Muscle of arm (tissue), 12 donors: ENCODE data around the gene ROR2. TPM values are rescaled to one million over a fixed set of nuclear protein-coding genes. Genes with fewer than 3 reads are reported as not detected.
A peak's percentile ranks its signal among the peaks of the same experiment; 100 is the strongest.
"Not testable (repeated sequence)": the region's sequence is repeated elsewhere in the genome, so short reads cannot be mapped to it uniquely, and the experiment has no call there.

Experiments used
- DNase-seq: peaks from one replicate; pipeline ENCODE4 v3.0.0-alpha.2; 2013
- polyA plus RNA-seq, 12 donors: library from polyadenylated mRNA; unstranded; fragments of 120-200 nt; gene quantifications; one replicate each; pipeline ENCODE4 v1.2.1, GENCODE V29; 2013; ENCODE audit not compliant: insufficient read length in 12 of 12

The ROR2 gene
- polyA plus RNA-seq, 12 donors = 1.7 to 13.4 (median 3.2) TPM; not detected in 1

GRCh38 chr9:91634832-91635231 lies 315.2 kb downstream of the ROR2 start:
- not testable (repeated sequence) for DNase-seq

- no peak for DNase-seq
Observed at GRCh38 chr9:91629718-91630117, 320.3 kb downstream of the ROR2 start.

DNA sequence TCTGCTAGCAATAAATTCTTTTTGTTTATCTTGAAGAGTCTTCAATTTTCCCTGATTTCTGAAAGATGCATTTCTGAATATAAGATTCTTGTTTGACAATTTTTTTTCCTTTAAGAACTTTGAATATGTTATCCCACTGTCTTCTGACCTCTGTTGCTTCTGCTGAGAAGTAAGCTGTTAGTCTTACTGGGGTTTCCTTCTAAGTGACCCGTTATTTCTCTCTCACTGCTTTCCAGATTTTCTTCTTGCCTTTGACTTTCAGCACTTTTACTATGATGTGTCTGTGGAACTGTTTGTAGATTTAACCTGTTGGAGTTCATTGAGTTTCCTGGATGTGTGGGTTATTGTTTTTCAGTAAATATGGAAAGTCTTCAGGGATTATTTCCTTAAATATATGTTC lies 321.1 kb downstream of the ROR2 start:
- no peak for DNase-seq

GRCh38 chr9:91625331-91625730 lies 324.7 kb downstream of the ROR2 start:
- peak; percentile 30 for DNase-seq

- no peak for DNase-seq
Observed at GRCh38 chr9:91623004-91623403, 327.0 kb downstream of the ROR2 start.

- not testable (repeated sequence) for DNase-seq
Observed at GRCh38 chr9:91622121-91622520, 327.9 kb downstream of the ROR2 start.

DNA sequence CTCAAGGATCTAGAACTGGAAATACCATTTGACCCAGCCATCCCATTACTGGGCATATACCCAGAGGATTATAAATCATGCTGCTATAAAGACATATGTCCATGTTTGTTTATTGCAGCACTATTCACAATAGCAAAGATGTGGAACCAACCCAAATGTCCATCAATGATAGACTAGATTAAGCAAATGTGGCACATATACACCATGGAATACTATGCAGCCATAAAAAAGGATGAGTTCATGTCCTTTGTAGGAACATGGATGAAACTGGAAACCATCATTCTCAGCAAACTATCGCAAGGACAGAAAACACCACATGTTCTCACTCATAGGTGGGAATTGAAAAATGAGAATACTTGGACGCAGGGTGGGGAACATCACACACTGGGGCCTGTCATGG lies 336.0 kb downstream of the ROR2 start:
- DNase-seq = not testable (repeated sequence)

DNA sequence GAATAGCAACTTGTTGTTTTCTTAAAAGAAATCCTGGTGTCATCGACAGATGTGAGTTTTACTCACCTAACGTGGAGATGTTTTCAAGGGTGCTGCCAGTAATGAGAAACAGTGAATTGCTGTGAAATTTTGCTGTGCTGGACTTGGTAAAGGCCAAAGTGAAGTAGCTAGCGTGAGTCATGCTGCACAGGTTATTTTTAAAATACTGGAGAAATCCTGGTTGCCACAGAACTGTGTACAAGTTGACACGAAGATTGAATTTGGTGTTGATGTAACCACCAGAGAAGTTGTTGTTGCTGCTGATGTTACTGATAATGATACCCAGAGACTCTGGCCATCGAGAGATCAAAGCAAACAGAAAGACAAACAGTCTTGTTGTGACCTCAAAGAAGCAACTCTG lies 338.4 kb downstream of the ROR2 start:
- DNase-seq = no peak

DNA sequence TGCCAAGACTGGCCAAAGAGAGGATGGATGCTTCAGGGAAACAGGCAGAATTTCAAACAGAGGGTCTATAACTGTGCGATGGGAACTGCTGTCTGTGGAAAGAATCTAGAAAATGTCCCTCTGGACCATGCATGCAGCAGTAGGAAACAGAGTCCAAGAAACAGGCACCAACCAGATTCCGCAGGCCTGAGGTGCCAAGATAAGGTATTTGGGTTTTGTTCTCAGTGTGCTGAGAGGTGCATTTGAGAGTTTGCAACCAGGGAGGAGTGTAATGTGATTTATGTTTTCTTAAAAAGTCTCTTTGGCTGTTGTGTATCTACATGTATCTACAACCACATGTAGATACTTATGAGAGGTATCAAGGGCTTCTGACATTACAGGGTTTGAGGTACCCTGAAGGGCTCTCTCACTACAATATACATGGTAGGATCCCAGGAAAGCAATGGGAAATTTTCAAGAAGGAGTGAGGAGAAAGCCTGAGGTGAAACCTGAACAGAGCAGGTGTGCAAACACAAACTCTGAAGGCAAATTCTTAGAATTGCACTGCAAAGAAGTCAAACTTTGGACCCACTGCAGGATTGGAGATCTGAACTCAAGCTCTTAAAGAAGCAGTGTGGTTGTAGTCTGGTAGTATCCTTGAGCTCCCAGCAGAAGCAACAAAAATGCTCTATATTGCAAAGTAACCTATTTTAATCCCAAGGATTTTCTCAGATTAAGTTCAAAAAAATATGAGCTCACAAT lies 343.6 kb downstream of the ROR2 start:
- DNase-seq = no peak

GRCh38 chr9:91604451-91605179 lies 345.4 kb downstream of the ROR2 start:
- DNase-seq = no peak

DNA sequence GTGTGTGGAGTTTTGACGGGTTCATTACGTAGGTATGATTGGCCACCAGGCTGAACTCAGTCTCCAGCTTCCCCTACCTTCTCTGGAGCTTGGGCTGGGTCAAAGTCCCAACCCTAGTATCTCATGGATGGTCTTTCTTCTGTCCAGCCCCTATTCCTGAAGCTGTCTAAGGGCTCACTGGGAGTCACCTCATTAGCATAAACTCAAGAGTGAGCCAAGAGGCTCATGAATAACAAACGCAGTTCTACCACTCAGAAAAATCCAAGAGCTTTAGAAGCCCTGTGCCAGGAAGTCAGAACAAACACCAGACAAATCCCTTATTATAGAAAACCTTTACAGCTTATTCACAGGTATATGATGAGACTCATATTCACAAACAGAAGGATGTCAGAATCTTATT lies 346.1 kb downstream of the ROR2 start:
- no peak for DNase-seq

DNA sequence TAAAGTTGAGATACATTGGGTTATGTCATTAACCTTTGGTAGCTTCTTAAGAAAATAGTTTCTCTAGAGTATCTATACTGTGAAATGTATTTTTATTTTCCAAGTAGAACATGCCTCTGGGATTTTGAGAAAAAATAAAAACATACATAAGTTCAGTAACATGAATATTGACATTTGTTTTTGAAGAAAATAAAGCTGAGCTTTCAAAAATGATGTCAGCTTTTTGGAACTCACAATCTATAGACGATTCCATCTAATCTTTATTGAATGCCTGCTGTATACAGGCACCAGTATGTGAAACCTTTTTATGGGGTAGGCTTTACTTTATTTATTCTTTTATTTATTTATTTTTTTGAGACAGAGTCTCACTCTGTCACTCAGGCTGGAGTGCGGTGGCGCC lies 350.5 kb downstream of the ROR2 start:
- DNase-seq = no peak

DNA sequence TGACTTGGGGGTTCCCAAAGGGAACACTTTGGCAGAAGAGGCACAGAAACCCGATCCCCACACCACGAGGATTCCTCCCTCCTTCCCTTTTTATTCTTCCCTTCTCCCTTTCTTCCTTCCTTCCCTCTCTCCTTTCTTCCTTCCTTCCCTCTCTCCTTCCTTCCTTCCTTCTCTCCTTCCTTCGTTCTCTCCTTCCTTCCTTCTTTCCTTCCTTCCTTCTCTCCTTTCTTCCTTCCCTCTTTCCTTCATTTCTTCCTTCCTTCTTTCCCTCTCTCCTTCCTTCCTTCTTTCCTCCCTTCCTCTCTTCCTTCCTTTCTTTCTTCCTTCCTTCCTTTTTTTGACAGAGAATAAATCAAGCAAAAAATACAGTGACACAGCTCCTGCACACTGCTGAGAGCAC lies 358.4 kb downstream of the ROR2 start:
- no peak for DNase-seq

- peak; percentile 34 for DNase-seq
Observed at GRCh38 chr9:91589101-91589553, 360.9 kb downstream of the ROR2 start.

GRCh38 chr9:91586282-91586681 lies 363.7 kb downstream of the ROR2 start:
- DNase-seq = no peak

GRCh38 chr9:91583966-91584365 lies 366.1 kb downstream of the ROR2 start:
- DNase-seq = no peak

GRCh38 chr9:91583161-91583875 lies 366.7 kb downstream of the ROR2 start:
- DNase-seq = no peak

DNA sequence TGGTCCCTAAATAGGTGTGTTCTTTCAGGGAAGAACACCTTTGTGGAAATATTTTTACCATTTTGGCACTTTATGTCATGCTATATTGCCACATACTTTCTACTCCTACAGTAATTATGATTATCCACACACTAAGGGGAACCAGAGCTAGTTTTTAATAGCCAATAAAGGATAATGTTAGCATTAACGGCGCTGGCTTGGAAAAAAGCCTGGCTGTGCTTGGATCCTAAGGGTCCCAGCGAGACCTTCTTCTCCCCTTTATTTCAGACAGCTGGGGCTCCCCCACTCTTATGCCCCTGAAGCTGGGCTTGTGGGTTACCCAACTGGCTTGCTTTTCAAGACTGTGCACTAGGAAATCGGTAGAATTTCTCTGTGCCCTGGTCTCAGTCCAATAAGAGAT lies 367.8 kb downstream of the ROR2 start:
- no peak for DNase-seq

DNA sequence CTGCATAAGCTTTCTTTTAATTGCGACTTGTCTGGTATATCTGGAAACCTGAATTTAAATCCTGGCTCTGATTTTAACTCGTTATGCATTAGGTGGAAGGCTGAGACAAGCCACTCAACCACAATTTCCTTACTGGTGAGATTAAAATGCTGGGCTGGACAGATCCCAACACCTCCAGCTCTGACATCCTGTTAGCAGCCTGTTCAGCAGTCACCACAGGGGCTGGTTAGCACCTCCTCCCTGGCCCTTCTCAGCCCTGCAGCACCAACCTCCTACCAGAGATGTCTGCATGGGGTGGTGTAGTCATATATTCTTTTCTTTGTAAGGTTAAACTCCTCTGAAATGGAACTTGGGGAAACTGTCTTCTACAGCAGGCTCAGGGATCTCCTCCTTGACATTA lies 369.9 kb downstream of the ROR2 start:
- no peak for DNase-seq

DNA sequence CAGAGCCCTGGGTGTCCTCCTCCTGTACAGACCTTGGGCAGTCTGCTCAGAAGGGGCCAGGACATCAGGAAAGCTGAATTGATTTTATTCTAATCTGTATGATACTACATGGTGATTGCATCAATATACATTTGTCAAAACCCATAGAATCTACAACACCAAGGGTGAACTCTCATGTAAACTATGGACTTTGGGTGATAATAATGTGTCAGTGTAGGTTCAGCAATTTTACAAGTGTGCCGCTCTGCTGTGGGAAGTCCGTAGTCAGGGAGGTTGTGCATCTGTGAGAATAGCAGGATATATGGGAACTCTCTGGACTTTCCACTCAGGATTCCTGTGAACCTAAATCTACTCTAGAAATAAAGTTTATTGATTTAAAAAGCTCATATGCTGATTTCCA lies 371.1 kb downstream of the ROR2 start:
- no peak for DNase-seq

DNA sequence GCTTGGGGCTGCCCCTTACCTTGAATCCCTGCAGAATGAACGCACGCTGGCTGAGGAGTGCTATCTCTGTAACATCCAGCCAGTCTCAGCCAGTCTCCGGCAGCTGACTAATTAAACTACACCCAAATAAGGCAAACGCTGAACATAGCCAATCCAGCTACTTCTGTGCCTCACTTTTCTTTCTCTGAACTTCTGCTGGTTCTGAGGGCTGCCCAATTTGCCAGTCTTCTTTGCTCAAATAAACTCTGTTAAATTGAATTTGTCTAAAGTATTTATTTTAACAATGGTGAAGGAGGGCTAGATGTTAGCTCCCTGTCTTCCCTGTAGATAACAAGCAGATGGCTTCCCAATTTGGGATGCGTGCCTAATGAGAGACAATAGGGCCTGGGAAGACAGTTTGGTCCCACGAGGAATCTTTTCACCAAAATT lies 372.4 kb downstream of the ROR2 start:
- no peak for DNase-seq

DNA sequence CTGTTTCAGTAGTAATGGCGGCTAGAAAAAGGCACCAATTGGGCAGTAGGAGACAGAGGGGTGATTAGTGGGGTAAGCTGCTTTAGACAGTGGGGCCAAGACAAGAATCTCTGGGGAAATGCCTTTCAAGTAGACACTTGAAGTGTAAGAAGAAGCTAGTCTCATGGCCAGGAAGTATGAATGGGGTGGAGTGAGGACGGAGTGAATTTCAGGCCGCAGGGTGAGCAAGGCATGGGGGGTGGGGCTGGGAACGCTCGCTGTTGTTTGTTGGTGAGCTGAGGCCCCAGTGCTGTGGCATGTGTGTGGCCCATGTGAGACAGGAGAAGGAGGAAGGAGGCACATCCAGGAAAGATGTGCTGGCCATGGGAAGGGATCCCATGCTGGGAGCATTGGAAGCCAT lies 377.2 kb downstream of the ROR2 start:
- no peak for DNase-seq

DNA sequence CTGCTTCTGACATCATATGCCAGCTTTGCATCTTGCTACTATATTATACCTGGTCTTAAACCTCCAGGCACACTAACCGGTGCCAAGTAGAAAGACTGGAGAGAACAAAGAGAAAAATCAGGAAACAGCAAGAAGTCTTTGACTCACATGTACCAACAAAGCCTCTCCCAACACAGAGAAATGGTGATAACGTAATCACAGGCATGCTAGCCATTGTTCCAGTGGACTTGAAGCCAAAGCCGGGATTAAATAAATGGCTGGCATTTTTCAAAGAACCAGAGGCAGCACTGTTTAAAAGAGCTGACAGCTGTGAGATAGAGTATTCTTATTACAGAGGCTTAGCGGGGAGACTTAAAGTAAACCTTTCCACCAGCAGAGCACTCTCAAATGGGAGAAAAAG lies 378.0 kb downstream of the ROR2 start:
- DNase-seq = no peak
